ENCODE measurements around the gene LRRN2. TPM values are rescaled to one million over a fixed set of nuclear protein-coding genes. Genes with fewer than 3 reads are reported as not detected.

The LRRN2 gene
- not detected in 2 replicates for total RNA-seq

GRCh38 chr1:204685236-204686006, at the start of gene LRRN2:
Gene LRRN2, minus strand, starts transcription at chr1:204685738. Its CDS starts 65,746 bp downstream, at chr1:204619992.

Other genes with a start within 250 kb of the LRRN2 start
- 1.4 and 7.2 TPM in 2 replicates for gene PIK3C2B, start 190.9 kb downstream of the LRRN2 start, total RNA-seq
- 14.9 and 19.4 TPM in 2 replicates for gene MDM4, start 169.3 kb downstream of the LRRN2 start, total RNA-seq
- 0.85 and 0.96 TPM in 2 replicates for gene NFASC, start 185.1 kb upstream of the LRRN2 start, total RNA-seq

All from tracheal epithelial cell (primary cell).